ENCODE measurements around the gene GGT6.

The GGT6 gene

DNA sequence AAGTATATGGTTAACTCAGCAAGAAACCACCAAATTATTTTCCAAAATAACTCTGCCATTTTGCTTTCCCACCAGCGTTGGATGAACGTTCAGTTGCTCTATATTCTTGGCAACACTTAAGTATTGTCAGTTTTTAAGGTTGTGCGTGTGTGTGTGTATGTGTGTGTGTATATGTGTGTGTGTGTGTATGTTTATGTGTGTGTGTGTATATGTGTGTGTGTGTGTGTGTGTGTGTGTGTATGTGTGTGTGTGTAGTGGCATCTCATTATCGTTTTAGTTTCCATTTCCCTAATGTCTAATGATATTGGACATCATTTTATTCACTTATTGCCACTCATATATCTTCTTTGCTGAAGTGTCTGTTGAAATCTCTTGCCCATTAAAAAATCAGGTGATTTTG, 12.7 kb upstream of the GGT6 start:
- H3K9me3 ChIP-seq (ENCODE audit: insufficient read depth, low read depth, low read length) = no peaks in the 10 kb centered on the region
- no peak overlapping the region for H3K4me3 ChIP-seq (ENCODE audit: low read length)
- H3K36me3 ChIP-seq (ENCODE audit: insufficient read depth, low read length) = no peaks in the 10 kb centered on the region
- H3K4me1 ChIP-seq (ENCODE audit: insufficient read depth, low read length) = peaks cover 18% of the 10 kb centered on the region
- H3K9ac ChIP-seq (ENCODE audit: low read depth, low read length) = no peak overlapping the region
- 92% methylated on average over 3 of the region's 4 CpGs for WGBS
- no peak overlapping the region for H3K27ac ChIP-seq (ENCODE audit: low read depth, low read length)
- no peaks in the 10 kb centered on the region for H3K27me3 ChIP-seq (ENCODE audit: insufficient read depth, low read length)

DNA sequence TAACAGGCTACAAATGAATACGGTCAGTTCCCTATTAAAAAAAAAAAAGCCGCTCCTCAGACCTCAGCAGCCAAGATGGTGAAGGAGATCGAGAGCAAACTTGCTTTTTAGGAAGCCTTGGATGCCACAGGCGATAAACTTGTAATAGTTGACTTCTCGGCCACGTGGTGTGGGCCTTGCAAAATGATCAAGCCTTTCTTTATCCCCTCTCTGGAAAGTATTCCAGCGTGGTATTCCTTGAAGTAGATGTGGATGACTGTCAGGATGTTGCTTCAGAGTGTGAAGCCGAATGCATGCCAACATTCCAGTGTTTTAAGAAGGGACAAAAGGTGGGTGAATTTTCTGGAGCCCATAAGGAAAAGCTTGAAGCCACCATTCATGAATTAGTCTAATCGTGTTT, 11.8 kb upstream of the GGT6 start:
- Histone ChIP-seq H3K4me1 (ENCODE audit: insufficient read depth, low read length) (peaks cover 13% of the 10 kb centered on the region), H3K9ac (ENCODE audit: low read depth, low read length) (no peak overlapping the region), H3K27me3 (ENCODE audit: insufficient read depth, low read length) (no peaks in the 10 kb centered on the region), H3K36me3 (ENCODE audit: insufficient read depth, low read length) (no peaks in the 10 kb centered on the region), H3K9me3 (ENCODE audit: insufficient read depth, low read depth, low read length) (no peaks in the 10 kb centered on the region), H3K4me3 (ENCODE audit: low read length) (no peak overlapping the region), H3K27ac (ENCODE audit: low read depth, low read length) (no peak overlapping the region)
- WGBS = 89% methylated on average over 9 of the region's 9 CpGs

DNA sequence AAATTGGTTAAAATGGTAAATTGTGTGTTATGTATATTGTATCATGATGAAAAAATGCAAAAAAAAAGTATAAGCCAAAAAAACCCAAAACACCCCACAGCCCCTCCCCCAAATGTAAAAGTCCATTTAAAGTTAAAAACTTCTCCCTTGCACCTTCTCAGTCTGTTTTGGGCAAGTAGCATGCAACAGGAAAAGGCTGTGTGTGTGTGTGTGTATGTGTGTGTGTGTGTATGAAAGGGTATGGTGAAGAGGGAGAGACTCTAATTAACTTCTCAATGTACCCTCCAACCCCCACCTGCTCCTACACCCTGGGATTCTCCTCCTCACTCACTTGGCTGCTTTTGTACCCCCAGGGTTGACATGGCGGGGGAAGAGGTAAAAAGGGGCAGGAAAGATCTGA, 9.2 kb upstream of the GGT6 start:
- Histone ChIP-seq H3K27ac (ENCODE audit: low read depth, low read length) (no peak overlapping the region), H3K9ac (ENCODE audit: low read depth, low read length) (no peak overlapping the region), H3K27me3 (ENCODE audit: insufficient read depth, low read length) (peaks cover 3% of the 10 kb centered on the region; the same call in 1 of the 2 replicates), H3K36me3 (ENCODE audit: insufficient read depth, low read length) (no peaks in the 10 kb centered on the region), H3K9me3 (ENCODE audit: insufficient read depth, low read depth, low read length) (no peaks in the 10 kb centered on the region), H3K4me1 (ENCODE audit: insufficient read depth, low read length) (no peaks in the 10 kb centered on the region), H3K4me3 (ENCODE audit: low read length) (no peak overlapping the region)
- WGBS = 0% methylated on average over 1 of the region's 1 CpG

- Histone ChIP-seq H3K9me3 (ENCODE audit: insufficient read depth, low read depth, low read length) (no peaks in the 10 kb centered on the region), H3K9ac (ENCODE audit: low read depth, low read length) (no peak overlapping the region), H3K27me3 (ENCODE audit: insufficient read depth, low read length) (peaks cover 3% of the 10 kb centered on the region; the same call in 1 of the 2 replicates), H3K4me1 (ENCODE audit: insufficient read depth, low read length) (no peaks in the 10 kb centered on the region), H3K4me3 (ENCODE audit: low read length) (no peak overlapping the region), H3K27ac (ENCODE audit: low read depth, low read length) (no peak overlapping the region), H3K36me3 (ENCODE audit: insufficient read depth, low read length) (no peaks in the 10 kb centered on the region)
- WGBS = 23% methylated on average over 5 of the region's 5 CpGs
These were observed 6.4 kb upstream of the GGT6 start for GRCh38 chr17:4566785-4567184.

DNA sequence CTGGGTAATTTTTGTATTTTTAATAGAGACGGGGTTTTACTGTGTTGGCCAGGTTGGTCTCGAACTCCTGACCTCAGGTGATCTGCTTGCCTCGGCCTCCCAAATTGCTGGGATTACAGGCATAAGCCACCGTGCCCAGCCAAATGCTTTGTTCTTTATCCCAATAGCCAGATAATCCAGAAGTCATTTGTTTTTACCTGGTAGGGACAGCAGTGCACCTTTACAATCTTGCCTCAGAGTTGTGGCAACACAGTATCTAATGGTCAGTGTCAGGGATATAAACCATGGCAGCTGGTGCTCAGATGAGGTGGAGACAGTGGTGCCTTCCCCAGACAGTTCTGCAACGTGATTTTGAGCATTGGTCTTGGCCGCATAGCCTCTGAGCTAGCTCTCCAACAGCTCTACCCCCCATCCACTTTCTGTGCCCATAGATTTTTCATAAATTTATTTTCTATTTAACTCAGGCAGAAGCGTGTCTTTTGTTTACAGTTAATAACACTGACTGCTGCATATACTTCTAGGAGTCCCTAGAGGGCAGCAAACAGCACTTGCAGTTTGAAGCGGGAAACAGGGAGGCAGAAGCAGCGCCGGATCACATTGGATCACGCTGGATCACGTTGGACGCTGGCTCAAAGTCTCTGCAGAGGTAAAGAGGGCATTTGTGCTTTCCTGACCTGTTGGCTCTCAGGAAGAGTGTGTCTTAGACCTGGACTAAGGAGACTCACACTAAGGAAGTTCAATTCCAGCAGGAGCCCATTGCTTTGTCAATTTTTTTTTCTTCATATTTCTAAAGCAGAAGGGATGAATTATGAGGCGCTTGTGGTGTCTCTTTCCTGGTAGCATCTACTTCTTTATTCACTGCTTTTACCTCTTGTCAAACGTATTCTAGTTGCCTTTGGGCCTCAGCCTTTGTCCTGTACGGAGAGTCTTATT, 5.1 kb upstream of the GGT6 start:
- Histone ChIP-seq H3K9ac (ENCODE audit: low read depth, low read length) (no peak overlapping the region), H3K27ac (ENCODE audit: low read depth, low read length) (no peak overlapping the region), H3K4me3 (ENCODE audit: low read length) (no peak overlapping the region), H3K27me3 (ENCODE audit: insufficient read depth, low read length) (peaks cover 3% of the 10 kb centered on the region; the same call in 1 of the 2 replicates), H3K9me3 (ENCODE audit: insufficient read depth, low read depth, low read length) (no peaks in the 10 kb centered on the region), H3K4me1 (ENCODE audit: insufficient read depth, low read length) (no peaks in the 10 kb centered on the region), H3K36me3 (ENCODE audit: insufficient read depth, low read length) (no peaks in the 10 kb centered on the region)
- WGBS = 43% methylated on average over 16 of the region's 16 CpGs

- H3K9ac ChIP-seq (ENCODE audit: low read depth, low read length) = no peak overlapping the region
- H3K36me3 ChIP-seq (ENCODE audit: insufficient read depth, low read length) = no peaks in the 10 kb centered on the region
- no peaks in the 10 kb centered on the region for H3K9me3 ChIP-seq (ENCODE audit: insufficient read depth, low read depth, low read length)
- H3K27ac ChIP-seq (ENCODE audit: low read depth, low read length) = no peak overlapping the region
- WGBS = 86% methylated on average over 8 of the region's 8 CpGs
- peaks cover 3% of the 10 kb centered on the region; the same call in 1 of the 2 replicates for H3K27me3 ChIP-seq (ENCODE audit: insufficient read depth, low read length)
- H3K4me1 ChIP-seq (ENCODE audit: insufficient read depth, low read length) = no peaks in the 10 kb centered on the region
- H3K4me3 ChIP-seq (ENCODE audit: low read length) = no peak overlapping the region
These were observed 1.9 kb upstream of the GGT6 start for GRCh38 chr17:4562015-4562969.

DNA sequence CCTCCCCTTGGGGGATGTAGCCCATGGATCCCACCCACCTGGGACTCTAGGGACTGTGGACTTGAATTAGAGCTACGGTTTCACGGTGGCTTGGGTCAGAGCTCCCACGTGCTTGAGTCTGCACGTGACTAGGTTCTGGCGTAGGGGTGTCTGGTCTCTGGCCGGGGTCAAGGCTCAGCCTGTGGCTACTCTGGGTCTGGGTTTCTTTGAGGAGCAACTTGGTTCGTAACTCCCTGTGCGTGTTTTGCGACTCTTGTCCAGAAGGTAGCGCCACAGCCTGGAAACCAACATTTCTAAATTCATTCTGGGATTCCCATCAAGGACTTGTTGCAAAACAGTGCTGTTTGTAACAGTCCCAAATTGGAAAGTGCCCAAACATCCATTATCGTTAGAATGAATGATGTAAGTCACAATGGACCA, 470 bp upstream of the GGT6 start:
- no peak overlapping the region for H3K27ac ChIP-seq (ENCODE audit: low read depth, low read length)
- no peak overlapping the region for H3K9ac ChIP-seq (ENCODE audit: low read depth, low read length)
- WGBS = 81% methylated on average over 11 of the region's 11 CpGs
- H3K27me3 ChIP-seq (ENCODE audit: insufficient read depth, low read length) = peaks cover 1% of the 10 kb centered on the region; the same call in 1 of the 2 replicates
- no peaks in the 10 kb centered on the region for H3K36me3 ChIP-seq (ENCODE audit: insufficient read depth, low read length)
- no peak overlapping the region for H3K4me3 ChIP-seq (ENCODE audit: low read length)
- no peaks in the 10 kb centered on the region for H3K9me3 ChIP-seq (ENCODE audit: insufficient read depth, low read depth, low read length)
- peaks cover 7% of the 10 kb centered on the region for H3K4me1 ChIP-seq (ENCODE audit: insufficient read depth, low read length)

GRCh38 chr17:4559966-4560365, 411 bp downstream of the GGT6 start:
- H3K9ac ChIP-seq (ENCODE audit: low read depth, low read length) = no peak overlapping the region
- H3K27ac ChIP-seq (ENCODE audit: low read depth, low read length) = no peak overlapping the region
- H3K36me3 ChIP-seq (ENCODE audit: insufficient read depth, low read length) = no peaks in the 10 kb centered on the region
- H3K4me3 ChIP-seq (ENCODE audit: low read length) = no peak overlapping the region
- H3K9me3 ChIP-seq (ENCODE audit: insufficient read depth, low read depth, low read length) = no peaks in the 10 kb centered on the region
- no peaks in the 10 kb centered on the region for H3K27me3 ChIP-seq (ENCODE audit: insufficient read depth, low read length)
- H3K4me1 ChIP-seq (ENCODE audit: insufficient read depth, low read length) = peaks cover 11% of the 10 kb centered on the region
- 89% methylated on average over 5 of the region's 5 CpGs for WGBS

DNA sequence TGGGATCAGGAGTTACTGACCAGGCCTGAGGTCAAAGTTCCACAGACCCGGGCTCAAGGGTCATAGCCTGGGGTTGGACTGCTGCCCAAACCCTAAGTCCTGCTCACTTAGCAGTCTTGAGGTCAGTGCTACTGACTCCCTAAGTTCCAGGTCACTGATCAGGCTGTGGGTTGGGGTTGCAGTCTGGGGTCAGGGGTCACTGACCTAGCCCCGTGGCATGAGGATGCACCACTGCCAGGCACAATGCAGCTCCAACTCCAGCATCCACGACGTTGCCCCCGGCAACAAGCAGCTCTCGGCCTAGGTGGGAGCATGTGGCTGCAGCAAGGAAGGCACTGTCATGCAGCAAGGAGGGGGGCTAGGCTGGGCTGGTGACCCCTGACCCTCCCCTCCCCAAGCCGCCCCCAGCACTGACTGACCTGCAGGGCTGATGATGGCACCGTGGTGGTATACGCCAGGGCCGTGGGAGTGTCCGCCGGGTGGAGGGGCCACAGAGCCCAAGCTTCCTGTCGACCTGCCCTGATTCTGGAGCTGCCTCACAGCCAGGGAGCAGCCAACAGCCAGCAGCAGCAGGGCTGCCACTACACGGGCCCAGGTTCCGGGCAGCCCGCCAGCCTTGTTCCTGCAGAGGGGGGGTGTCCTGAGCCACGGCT, 1.1 kb downstream of the GGT6 start:
- H3K4me1 ChIP-seq (ENCODE audit: insufficient read depth, low read length) = peaks cover 12% of the 10 kb centered on the region
- H3K9me3 ChIP-seq (ENCODE audit: insufficient read depth, low read depth, low read length) = no peaks in the 10 kb centered on the region
- H3K36me3 ChIP-seq (ENCODE audit: insufficient read depth, low read length) = peaks cover under 1% of the 10 kb centered on the region; the same call in 1 of the 2 replicates
- 92% methylated on average over 17 of the region's 17 CpGs for WGBS
- no peaks in the 10 kb centered on the region for H3K27me3 ChIP-seq (ENCODE audit: insufficient read depth, low read length)
- no peak overlapping the region for H3K4me3 ChIP-seq (ENCODE audit: low read length)
- no peak overlapping the region for H3K27ac ChIP-seq (ENCODE audit: low read depth, low read length)
- no peak overlapping the region for H3K9ac ChIP-seq (ENCODE audit: low read depth, low read length)

- peaks cover 16% of the 10 kb centered on the region for H3K4me1 ChIP-seq (ENCODE audit: insufficient read depth, low read length)
- no peak overlapping the region for H3K27ac ChIP-seq (ENCODE audit: low read depth, low read length)
- H3K36me3 ChIP-seq (ENCODE audit: insufficient read depth, low read length) = peaks cover 9% of the 10 kb centered on the region
- 91% methylated on average over 24 of the region's 24 CpGs for WGBS
- no peaks in the 10 kb centered on the region for H3K27me3 ChIP-seq (ENCODE audit: insufficient read depth, low read length)
- no peaks in the 10 kb centered on the region for H3K9me3 ChIP-seq (ENCODE audit: insufficient read depth, low read depth, low read length)
- H3K9ac ChIP-seq (ENCODE audit: low read depth, low read length) = no peak overlapping the region
- H3K4me3 ChIP-seq (ENCODE audit: low read length) = no peak overlapping the region
These were observed 1.9 kb downstream of the GGT6 start for GRCh38 chr17:4558347-4558971.
